ENCODE results near the gene AKR1D1. TPM values are rescaled to one million over a fixed set of nuclear protein-coding genes. Genes with fewer than 3 reads are reported as not detected.

The AKR1D1 gene
- total and polyA plus RNA-seq, 2 of the 13 experiments (the other 11 are each of a cell fraction or from before 2014, with no cell fraction given): 6.9 to 37.0 TPM

DNA sequence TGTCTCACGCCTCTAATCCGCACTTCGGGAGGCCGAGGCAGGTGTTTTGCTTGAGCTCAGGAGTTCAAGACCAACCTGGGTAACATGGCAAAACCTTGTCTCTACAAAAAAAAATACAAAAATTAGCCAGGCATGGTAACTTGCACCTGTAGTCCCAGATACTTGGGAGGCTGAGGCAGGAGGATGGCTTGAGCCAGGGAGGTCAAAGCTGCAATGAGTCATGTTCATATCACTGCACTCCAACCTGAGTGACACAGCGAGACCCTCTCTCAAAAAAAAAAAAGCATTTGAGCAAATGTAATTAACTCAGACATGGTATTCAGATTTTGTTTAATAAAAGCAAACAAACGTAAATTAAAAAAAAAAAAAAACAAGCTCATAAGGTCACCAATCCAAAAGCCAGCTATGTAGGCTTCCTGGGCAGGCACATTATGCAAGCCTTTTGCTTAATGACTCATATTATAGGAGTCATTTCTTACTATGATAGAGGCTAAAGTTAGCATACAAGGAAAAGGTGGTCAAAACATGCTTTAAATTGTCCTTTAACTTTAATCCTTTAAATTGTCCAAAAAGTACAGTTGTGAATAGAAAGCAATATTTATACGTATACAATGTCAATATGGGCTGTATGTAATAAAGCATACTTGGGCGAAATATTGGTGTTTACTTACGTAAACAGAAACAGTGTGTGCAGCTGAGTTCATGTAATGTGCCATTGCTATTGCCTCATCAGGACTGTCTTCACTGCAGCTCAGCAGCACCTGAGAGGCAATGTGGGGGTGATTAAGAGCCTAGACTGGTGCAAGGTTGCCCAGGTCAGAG is 13.0 kb downstream of the AKR1D1 start (continued):
- TF ChIP-seq NCOR1 (IDR thresholded peaks at IDR 0.05; ENCODE audit: borderline replicate concordance, low read length): peak; percentile 40; the same call in 1 of the 2 replicates
- TF ChIP-seq THAP11 (CRISPR knock-in tag; IDR thresholded peaks at IDR 0.05): peak; percentile 82
- TF ChIP-seq ZNF839 (CRISPR knock-in tag; IDR thresholded peaks at IDR 0.05; ENCODE audit: borderline replicate concordance): no peak
- peak; percentile 65 for TF ChIP-seq MED1 (CRISPR knock-in tag; IDR thresholded peaks at IDR 0.05)
- no peak for TF ChIP-seq MTF1 (CRISPR knock-in tag; IDR thresholded peaks at IDR 0.05)
- TF ChIP-seq YEATS4 (CRISPR knock-in tag; IDR thresholded peaks at IDR 0.05; ENCODE audit: borderline replicate concordance): no peak
- TF ChIP-seq, protein P1, sequence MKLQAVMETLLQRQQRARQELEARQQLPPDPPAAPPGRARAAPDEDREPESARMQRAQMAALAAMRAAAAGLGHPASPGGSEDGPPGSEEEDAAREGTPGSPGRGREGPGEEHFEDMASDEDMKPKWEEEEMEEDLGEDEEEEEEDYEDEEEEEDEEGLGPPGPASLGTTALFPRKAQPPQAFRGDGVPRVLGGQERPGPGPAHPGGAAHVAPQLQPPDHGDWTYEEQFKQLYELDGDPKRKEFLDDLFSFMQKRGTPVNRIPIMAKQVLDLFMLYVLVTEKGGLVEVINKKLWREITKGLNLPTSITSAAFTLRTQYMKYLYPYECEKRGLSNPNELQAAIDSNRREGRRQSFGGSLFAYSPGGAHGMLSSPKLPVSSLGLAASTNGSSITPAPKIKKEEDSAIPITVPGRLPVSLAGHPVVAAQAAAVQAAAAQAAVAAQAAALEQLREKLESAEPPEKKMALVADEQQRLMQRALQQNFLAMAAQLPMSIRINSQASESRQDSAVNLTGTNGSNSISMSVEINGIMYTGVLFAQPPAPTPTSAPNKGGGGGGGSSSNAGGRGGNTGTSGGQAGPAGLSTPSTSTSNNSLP (IDR thresholded peaks at IDR 0.05; ENCODE audit: low read depth, low read length): peak; percentile 75; the same call in 1 of the 2 replicates
- no peak for TF ChIP-seq ONECUT2 (CRISPR knock-in tag; IDR thresholded peaks at IDR 0.05)
- no peak for TF ChIP-seq ATRX (CRISPR knock-in tag; IDR thresholded peaks at IDR 0.05; ENCODE audit: borderline replicate concordance)
- TF ChIP-seq, protein P2, sequence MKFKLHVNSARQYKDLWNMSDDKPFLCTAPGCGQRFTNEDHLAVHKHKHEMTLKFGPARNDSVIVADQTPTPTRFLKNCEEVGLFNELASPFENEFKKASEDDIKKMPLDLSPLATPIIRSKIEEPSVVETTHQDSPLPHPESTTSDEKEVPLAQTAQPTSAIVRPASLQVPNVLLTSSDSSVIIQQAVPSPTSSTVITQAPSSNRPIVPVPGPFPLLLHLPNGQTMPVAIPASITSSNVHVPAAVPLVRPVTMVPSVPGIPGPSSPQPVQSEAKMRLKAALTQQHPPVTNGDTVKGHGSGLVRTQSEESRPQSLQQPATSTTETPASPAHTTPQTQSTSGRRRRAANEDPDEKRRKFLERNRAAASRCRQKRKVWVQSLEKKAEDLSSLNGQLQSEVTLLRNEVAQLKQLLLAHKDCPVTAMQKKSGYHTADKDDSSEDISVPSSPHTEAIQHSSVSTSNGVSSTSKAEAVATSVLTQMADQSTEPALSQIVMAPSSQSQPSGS (CRISPR knock-in tag; IDR thresholded peaks at IDR 0.05): 0 out of 2 replicates have a peak, but pooled peaks have one; percentile 47
- TF ChIP-seq RAD21 (CRISPR knock-in tag; IDR thresholded peaks at IDR 0.05): no peak
- peak; percentile 24; the same call in 1 of the 2 replicates for TF ChIP-seq ZNF3 (CRISPR knock-in tag; IDR thresholded peaks at IDR 0.05)
- peak; percentile 63; the same call in 1 of the 2 replicates for TF ChIP-seq ZNF644 (CRISPR knock-in tag; IDR thresholded peaks at IDR 0.05; ENCODE audit: low read depth)
- TF ChIP-seq, protein P3, sequence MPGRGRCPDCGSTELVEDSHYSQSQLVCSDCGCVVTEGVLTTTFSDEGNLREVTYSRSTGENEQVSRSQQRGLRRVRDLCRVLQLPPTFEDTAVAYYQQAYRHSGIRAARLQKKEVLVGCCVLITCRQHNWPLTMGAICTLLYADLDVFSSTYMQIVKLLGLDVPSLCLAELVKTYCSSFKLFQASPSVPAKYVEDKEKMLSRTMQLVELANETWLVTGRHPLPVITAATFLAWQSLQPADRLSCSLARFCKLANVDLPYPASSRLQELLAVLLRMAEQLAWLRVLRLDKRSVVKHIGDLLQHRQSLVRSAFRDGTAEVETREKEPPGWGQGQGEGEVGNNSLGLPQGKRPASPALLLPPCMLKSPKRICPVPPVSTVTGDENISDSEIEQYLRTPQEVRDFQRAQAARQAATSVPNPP (CRISPR knock-in tag; IDR thresholded peaks at IDR 0.05): no peak
- TF ChIP-seq, protein P4, sequence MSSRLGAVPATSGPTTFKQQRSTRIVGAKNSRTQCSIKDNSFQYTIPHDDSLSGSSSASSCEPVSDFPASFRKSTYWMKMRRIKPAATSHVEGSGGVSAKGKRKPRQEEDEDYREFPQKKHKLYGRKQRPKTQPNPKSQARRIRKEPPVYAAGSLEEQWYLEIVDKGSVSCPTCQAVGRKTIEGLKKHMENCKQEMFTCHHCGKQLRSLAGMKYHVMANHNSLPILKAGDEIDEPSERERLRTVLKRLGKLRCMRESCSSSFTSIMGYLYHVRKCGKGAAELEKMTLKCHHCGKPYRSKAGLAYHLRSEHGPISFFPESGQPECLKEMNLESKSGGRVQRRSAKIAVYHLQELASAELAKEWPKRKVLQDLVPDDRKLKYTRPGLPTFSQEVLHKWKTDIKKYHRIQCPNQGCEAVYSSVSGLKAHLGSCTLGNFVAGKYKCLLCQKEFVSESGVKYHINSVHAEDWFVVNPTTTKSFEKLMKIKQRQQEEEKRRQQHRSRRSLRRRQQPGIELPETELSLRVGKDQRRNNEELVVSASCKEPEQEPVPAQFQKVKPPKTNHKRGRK (CRISPR knock-in tag; IDR thresholded peaks at IDR 0.05): no peak
- TF ChIP-seq NR2F6 (IDR thresholded peaks at IDR 0.05): peak; percentile 38
- TF ChIP-seq NR2F6 (CRISPR knock-in tag; IDR thresholded peaks at IDR 0.05): peak; percentile 60; the same call in 1 of the 2 replicates
- no peak for TF ChIP-seq ZNF10 (CRISPR knock-in tag; IDR thresholded peaks at IDR 0.05; ENCODE audit: borderline replicate concordance, low read depth)
- TF ChIP-seq ZNF670 (CRISPR knock-in tag; IDR thresholded peaks at IDR 0.05; ENCODE audit: borderline replicate concordance): no peak
- peak; percentile 54; the same call in 1 of the 2 replicates for TF ChIP-seq CREM (IDR thresholded peaks at IDR 0.05)
- TF ChIP-seq CREM (CRISPR knock-in tag; IDR thresholded peaks at IDR 0.05): no peak
- peak; percentile 91 for TF ChIP-seq SALL1 (CRISPR knock-in tag; IDR thresholded peaks at IDR 0.05)
- 0 out of 2 replicates have a peak, but pooled peaks have one; percentile 42 for TF ChIP-seq KDM3A (CRISPR knock-in tag; IDR thresholded peaks at IDR 0.05; ENCODE audit: low read depth)
- TF ChIP-seq BHLHE40 (IDR thresholded peaks at IDR 0.05; ENCODE audit: low read length): peak; percentile 25; the same call in 1 of the 2 replicates
- TF ChIP-seq ELF3 (CRISPR knock-in tag; IDR thresholded peaks at IDR 0.05): peak; percentile 70
- no peak for TF ChIP-seq SRSF9 (IDR thresholded peaks at IDR 0.05; ENCODE audit: borderline replicate concordance, insufficient read depth, low read depth, low read length, poor library complexity, severe bottlenecking)
- TF ChIP-seq AHR (CRISPR knock-in tag; IDR thresholded peaks at IDR 0.05): no peak

All from HepG2 (cell line).